NCI-H1417 treated with DMSO at 0.1 percent for 48 hours (cell line): ENCODE measurements around the gene ERG.

ENCODE experiments used
- DNase-seq: peaks from one replicate; lab custom pipeline; 2025; lab: John Stamatoyannopoulos, UW

Gene ERG

GRCh38 chr21:38358098-38358497 is 140.2 kb downstream of the ERG start:
- DNase-seq, result no peak

GRCh38 chr21:38356883-38357625 is 141.2 kb downstream of the ERG start:
- no peak for DNase-seq

- DNase-seq, result peak; percentile 30
These were observed 142.1 kb downstream of the ERG start for GRCh38 chr21:38355992-38356781.

- no peak for DNase-seq
These were observed 142.9 kb downstream of the ERG start for GRCh38 chr21:38355353-38355752.

GRCh38 chr21:38354746-38355145 is 143.5 kb downstream of the ERG start:
- no peak for DNase-seq

- DNase-seq, result no peak
These were observed 144.0 kb downstream of the ERG start for GRCh38 chr21:38354231-38354630.

- DNase-seq, result peak; percentile 33
These were observed 145.6 kb downstream of the ERG start for GRCh38 chr21:38352536-38353219.

GRCh38 chr21:38351961-38352521 is 146.2 kb downstream of the ERG start:
- DNase-seq, result no peak

GRCh38 chr21:38351176-38351959 is 146.9 kb downstream of the ERG start:
- DNase-seq, result no peak

GRCh38 chr21:38350684-38351083 is 147.6 kb downstream of the ERG start:
- DNase-seq, result no peak

- no peak for DNase-seq
These were observed 148.3 kb downstream of the ERG start for GRCh38 chr21:38349977-38350376.

GRCh38 chr21:38349111-38349746 is 149.0 kb downstream of the ERG start:
- no peak for DNase-seq

GRCh38 chr21:38346286-38346685 is 152.0 kb downstream of the ERG start:
- no peak for DNase-seq

GRCh38 chr21:38343691-38344090 is 154.6 kb downstream of the ERG start:
- no peak for DNase-seq

- DNase-seq, result no peak
These were observed 155.5 kb downstream of the ERG start for GRCh38 chr21:38342739-38343138.

GRCh38 chr21:38341546-38342012 is 156.7 kb downstream of the ERG start:
- DNase-seq, result no peak

- DNase-seq, result no peak
These were observed 158.1 kb downstream of the ERG start for GRCh38 chr21:38340131-38340530.

- no peak for DNase-seq
These were observed 160.5 kb downstream of the ERG start for GRCh38 chr21:38337793-38338192.

GRCh38 chr21:38334866-38335265 is 163.4 kb downstream of the ERG start:
- DNase-seq, result no peak

- DNase-seq, result no peak
These were observed 164.7 kb downstream of the ERG start for GRCh38 chr21:38333301-38334272.
